Posterior vena cava (tissue), 2 donors: Measurements from ENCODE around the gene MARCHF3. TPM values are rescaled to one million over a fixed set of nuclear protein-coding genes. Genes with fewer than 3 reads are reported as not detected.
"Not testable (repeated sequence)": the region's sequence is repeated elsewhere in the genome, so short reads cannot be mapped to it uniquely, and the experiment has no call there.

Source experiments
- DNase-seq: peaks from one replicate; pipeline ENCODE4 v3.0.0-alpha.2; 2020; ENCODE audit warnings: low spot score
- intact Hi-C, 2 donors: fragments of 100-400 bp; cut with DNase I; formaldehyde crosslinking; loops; one replicate each; pipeline versions ENCODE4 v1.14.1 to v1.14.2; 2022 to 2023
- total RNA-seq, 2 donors: library from RNA; stranded (reverse); fragmentation: NEBNext Ultra II Directional; extraction: Animal tissue kit (Norgen Biotek cat#: 25700); gene quantifications; one replicate each; pipeline ENCODE4 v1.2.1, GENCODE V29; 2021
- donor health status: DM: yes; HTN: yes; CAD: no.
- donor health status: DM: yes; HTN: yes; CAD: no.

MARCHF3 gene
- total RNA-seq, 2 donors from 2014 or later = 14.1 to 22.8 TPM

DNA sequence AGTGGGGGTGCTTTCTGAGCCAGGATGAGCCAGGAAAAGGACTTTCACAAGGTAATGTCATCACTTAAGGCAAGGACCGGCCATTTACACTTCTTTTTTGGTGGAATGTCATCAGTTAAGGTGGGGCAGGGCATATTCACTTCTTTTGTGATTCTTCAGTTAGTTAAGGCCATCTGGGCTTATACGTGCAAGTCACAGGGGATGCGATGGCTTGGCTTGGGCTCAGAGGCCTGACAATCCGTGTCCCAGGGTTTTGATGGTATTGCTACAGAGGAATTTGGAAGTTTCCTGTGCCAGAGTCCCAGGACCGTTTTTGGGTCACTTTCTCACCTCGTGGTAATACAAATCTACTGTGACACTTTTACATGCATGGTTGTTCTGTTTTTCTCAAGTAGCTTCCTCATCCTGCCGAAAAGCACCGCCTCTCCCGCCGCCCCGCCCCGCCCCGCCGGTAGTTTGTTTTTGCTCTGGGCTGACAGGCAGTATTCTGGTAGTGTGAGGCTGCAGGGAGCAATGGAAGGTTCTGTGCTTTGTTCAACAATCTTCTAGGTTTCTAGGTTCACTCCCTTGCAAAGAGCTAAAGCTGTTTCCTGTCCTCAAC is 184.8 kb downstream of the MARCHF3 start:
- peak; percentile 88 for DNase-seq
- intact Hi-C loops = not testable (repeated sequence)

- intact Hi-C loops, DNase-seq: not testable (repeated sequence)
Observed at GRCh38 chr5:126843375-126843774, 187.0 kb downstream of the MARCHF3 start.

DNA sequence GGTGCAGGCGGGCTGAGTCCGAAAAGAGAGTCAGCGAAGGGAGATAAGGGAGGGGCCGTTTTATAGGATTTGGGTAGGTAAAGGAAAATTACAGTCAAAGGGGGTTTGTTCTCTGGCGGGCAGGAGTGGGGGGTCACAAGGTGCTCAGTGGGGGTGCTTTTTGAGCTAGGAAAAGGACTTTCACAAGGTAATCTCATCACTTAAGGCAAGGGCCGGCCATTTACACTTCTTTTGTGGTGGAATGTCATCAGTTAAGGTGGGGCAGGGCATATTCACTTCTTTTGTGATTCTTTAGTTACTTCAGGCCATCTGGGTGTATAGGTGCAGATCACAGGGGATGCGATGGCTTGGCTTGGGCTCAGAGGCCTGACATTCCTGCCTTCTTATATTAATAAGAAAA is 191.0 kb downstream of the MARCHF3 start:
- DNase-seq, intact Hi-C loops: not testable (repeated sequence)

DNA sequence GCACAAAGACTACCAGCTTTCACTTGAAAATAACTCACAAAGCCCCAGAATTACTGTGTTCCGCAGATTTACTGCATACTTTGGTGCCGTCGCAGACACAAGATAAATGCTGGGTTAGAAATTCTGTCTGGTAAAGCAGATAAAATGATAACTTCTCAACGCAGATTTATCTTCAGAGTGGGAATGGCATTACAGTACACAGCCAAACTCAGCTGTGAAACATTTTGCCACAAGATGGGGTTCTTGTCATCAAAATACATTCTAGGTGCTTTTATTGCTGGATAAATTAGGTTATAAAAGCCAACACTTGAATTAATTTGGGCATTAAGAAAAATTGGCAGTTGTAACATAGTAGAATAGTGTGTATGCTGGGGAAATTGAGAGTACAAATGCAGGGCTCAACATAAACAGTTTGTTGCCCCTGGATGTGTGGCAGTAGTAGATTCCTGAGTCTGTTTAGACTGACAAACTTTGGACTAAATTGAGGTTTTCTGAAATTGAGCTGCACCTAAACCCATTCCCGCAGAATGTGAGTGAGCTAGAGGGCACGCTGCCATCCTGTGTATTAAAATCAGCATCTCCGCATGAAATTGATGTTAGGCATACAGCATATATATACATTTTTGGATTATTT is 192.3 kb downstream of the MARCHF3 start:
- no peak for DNase-seq
- intact Hi-C loops = no loop called here

- intact Hi-C loops = no loop called here
- DNase-seq = no peak
Observed at GRCh38 chr5:126837242-126837641, 193.1 kb downstream of the MARCHF3 start.

DNA sequence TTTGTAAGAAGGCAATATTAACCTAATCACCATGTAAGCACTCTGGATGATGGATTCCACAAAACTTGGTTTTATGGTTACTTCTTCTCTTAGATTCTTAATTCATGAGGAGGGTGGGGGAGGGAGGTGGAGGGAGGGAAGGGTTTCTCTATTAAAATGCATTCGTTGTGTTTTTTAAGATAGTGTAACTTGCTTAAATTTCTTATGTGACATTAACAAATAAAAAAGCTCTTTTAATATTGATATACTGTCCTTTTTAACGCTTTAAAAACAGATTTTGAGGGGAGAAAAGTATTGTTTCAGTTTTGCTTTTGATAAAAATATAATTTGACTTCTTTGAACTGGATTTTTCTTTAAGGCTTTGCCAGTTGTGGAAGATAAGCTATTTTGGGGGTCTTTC is 193.6 kb downstream of the MARCHF3 start:
- DNase-seq = no peak
- intact Hi-C loops = no loop called here

DNA sequence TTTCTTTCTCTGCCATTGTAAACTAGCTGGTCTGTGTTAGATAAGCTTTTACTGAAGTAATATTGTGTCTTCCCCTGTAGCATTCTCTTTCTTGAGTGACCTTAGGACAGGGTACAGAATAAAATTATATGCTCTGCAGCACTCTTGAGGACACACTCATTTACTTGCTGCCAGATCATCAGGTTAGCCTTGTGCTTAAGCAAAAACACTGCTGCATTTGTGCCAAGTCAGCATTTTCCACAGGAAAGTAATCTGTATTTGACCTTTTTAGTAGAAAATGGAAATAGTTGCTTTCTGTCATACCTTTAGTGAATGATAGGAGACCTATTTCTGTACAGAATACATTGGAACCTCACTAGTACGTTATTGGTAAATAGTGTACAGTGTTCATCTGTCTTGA is 199.2 kb downstream of the MARCHF3 start:
- DNase-seq = no peak
- intact Hi-C loops = no loop called here

DNA sequence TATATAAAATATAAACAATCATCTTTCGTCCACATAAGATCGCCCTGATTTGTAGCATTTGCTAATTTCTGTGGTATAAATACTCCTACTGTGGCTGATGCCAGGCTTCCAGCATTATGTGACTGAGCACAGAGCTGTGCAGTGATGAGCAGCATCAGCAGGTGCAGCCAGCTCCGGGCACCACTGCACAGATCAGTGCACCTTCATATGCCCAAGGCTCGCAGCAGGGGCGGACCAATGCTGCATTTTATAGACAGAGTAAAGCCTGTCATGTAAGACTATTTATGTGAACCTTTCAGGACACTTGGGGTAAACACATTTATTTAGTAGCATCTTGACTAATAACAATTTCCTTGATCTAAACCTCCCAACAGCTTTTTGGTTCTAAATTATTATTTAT is 200.3 kb downstream of the MARCHF3 start:
- intact Hi-C loops = no loop called here
- DNase-seq = no peak

GRCh38 chr5:126829098-126829497 is 201.3 kb downstream of the MARCHF3 start:
- intact Hi-C loops = no loop called here
- DNase-seq = no peak

DNA sequence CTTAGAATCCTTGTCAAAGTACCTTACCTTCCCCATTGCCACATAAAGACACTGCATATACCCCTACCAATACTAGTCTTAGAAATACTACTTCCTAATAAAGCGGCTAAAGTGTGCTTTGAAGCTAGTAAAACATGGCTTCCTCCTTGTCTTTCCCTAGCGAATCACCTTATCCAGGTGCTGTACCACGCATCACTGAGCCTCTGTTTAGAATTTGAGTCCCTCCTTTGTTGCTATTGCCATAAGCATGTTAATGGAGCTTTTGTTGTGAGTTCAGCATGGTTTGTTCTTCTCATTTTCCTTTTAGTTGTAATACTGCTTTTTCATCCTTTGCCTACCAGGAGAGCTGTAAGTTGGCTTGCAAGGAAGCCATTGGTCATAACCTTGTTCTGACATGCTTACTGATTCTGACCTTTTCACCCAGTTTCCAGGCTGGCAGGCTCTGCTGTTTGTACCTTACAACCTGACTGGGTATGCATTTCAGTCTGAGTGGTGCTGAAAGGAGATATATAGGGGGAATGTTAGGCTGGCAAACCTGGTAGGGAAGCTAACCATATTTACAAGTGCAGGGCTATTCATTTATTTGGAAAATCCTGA is 203.6 kb downstream of the MARCHF3 start:
- intact Hi-C loops = no loop called here
- DNase-seq = no peak

- no peak for DNase-seq
- intact Hi-C loops = no loop called here
Observed at GRCh38 chr5:126819253-126819652, 211.1 kb downstream of the MARCHF3 start.

DNA sequence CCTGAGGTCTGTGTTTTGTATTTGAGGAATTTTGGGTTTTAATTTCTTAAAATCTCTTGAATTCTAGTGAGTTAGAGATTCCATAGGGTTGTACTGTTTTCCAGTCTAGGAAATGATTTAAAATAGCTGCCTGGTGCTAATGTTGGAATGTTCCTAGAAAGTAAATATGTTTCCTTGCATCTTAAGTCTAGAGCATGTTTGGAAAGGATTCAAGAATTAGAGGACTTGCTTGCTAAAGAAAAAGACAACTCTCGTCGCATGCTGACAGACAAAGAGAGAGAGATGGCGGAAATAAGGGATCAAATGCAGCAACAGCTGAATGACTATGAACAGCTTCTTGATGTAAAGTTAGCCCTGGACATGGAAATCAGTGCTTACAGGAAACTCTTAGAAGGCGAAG is 211.6 kb downstream of the MARCHF3 start:
- intact Hi-C loops = no loop called here

More for the DNA sequence above, 211.6 kb downstream of the MARCHF3 start:
- DNase-seq = no peak

Other genes with a start within 250 kb of the MARCHF3 start
- 1 to 10 TPM; 3.3 to 4.2 TPM for gene C5orf63, start 42.9 kb upstream of the MARCHF3 start, total RNA-seq